Muscle of leg (tissue), 11 donors: ENCODE measurements around the gene NRG2. TPM values are rescaled to one million over a fixed set of nuclear protein-coding genes. Genes with fewer than 3 reads are reported as not detected.
A peak's percentile ranks its signal among the peaks of the same experiment; 100 is the strongest.

ENCODE experiments used
- DNase-seq: peaks from one replicate; pipeline ENCODE4 v3.0.0; 2013
- H3K27ac ChIP-seq: one replicate; pipeline ENCODE4 v1.5.1; 2013; ENCODE audit warnings: mild to moderate bottlenecking, low read length, control low read depth
- H3K27me3 ChIP-seq: one replicate; pipeline ENCODE4 v1.6.1; 2013; ENCODE audit warnings: low read length; ENCODE audit not compliant: control insufficient read depth, insufficient read depth
- H3K36me3 ChIP-seq: one replicate; pipeline ENCODE4 v1.6.1; 2013; ENCODE audit warnings: low read length; ENCODE audit not compliant: control insufficient read depth, insufficient read depth
- H3K4me1 ChIP-seq: one replicate; pipeline ENCODE4 v1.6.1; 2013; ENCODE audit warnings: low read length; ENCODE audit not compliant: control insufficient read depth, insufficient read depth
- H3K4me3 ChIP-seq: one replicate; pipeline ENCODE4 v1.5.1; 2013; ENCODE audit warnings: low read length, control low read depth
- H3K9me3 ChIP-seq: replicated peaks from 2 replicates; pipeline ENCODE4 v1.6.1; 2013; ENCODE audit warnings: low read depth, low read length; ENCODE audit not compliant: control insufficient read depth
- WGBS: methylation state at CpG from one replicate; pipeline ENCODE4 v1.1.5; 2013; ENCODE audit warnings: missing lambda C conversion rate; ENCODE audit not compliant: insufficient coverage; 5-methylcytosine and 5-hydroxymethylcytosine counted together
- polyA plus RNA-seq, 8 donors: library from polyadenylated mRNA; unstranded; fragments of 120-200 nt; gene quantifications; one replicate each; pipeline versions ENCODE4 v1.2.1 to v1.2.3, GENCODE V29; 2013; ENCODE audit warnings: inconsistent platforms in 1 of 8, low replicate concordance in 1 of 8; ENCODE audit not compliant: insufficient read length in 8 of 8, insufficient read depth in 1 of 8
- total RNA-seq: library from RNA; stranded (reverse); fragments of 120-200 nt; gene quantifications from one replicate; pipeline ENCODE4 v1.2.4, GENCODE V29; 2013

NRG2 gene
- total and polyA plus RNA-seq, 9 donors: 0.82 to 2.8 (median 1.5) TPM

- no CpG with 5 or more reads among the region's 1 CpG for WGBS
- no peaks in the 10 kb centered on the region for H3K4me1 ChIP-seq
- H3K27ac ChIP-seq: no peak overlapping the region
- no peaks in the 10 kb centered on the region for H3K36me3 ChIP-seq
- no peak overlapping the region for H3K4me3 ChIP-seq
- H3K27me3 ChIP-seq: peaks cover 16% of the 10 kb centered on the region
- DNase-seq: no peak
- no peaks in the 10 kb centered on the region for H3K9me3 ChIP-seq
These were observed 67.2 kb downstream of the NRG2 start for GRCh38 chr5:139975942-139976341.

- no peaks in the 10 kb centered on the region for H3K9me3 ChIP-seq
- H3K27me3 ChIP-seq: peaks cover 11% of the 10 kb centered on the region
- H3K36me3 ChIP-seq: no peaks in the 10 kb centered on the region
- H3K4me3 ChIP-seq: no peak overlapping the region
- H3K4me1 ChIP-seq: no peaks in the 10 kb centered on the region
- no CpG with 5 or more reads among the region's 3 CpGs for WGBS
- H3K27ac ChIP-seq: no peak overlapping the region
- no peak for DNase-seq
These were observed 67.8 kb downstream of the NRG2 start for GRCh38 chr5:139975306-139975705.

- 42% methylated on average over 5 of the region's 6 CpGs for WGBS
- Histone ChIP-seq H3K27me3 (peaks cover 8% of the 10 kb centered on the region), H3K4me1 (no peaks in the 10 kb centered on the region), H3K36me3 (no peaks in the 10 kb centered on the region), H3K27ac (no peak overlapping the region), H3K4me3 (no peak overlapping the region), H3K9me3 (no peaks in the 10 kb centered on the region)
- peak; percentile 27 for DNase-seq
These were observed 68.4 kb downstream of the NRG2 start for GRCh38 chr5:139974661-139975060.

- Histone ChIP-seq H3K36me3 (no peaks in the 10 kb centered on the region), H3K9me3 (no peaks in the 10 kb centered on the region), H3K4me3 (no peak overlapping the region), H3K4me1 (peaks cover 10% of the 10 kb centered on the region), H3K27me3 (peaks cover 8% of the 10 kb centered on the region), H3K27ac (no peak overlapping the region)
- 60% methylated on average over 1 of the region's 4 CpGs for WGBS
- DNase-seq: peak; percentile 35
These were observed 71.8 kb downstream of the NRG2 start for GRCh38 chr5:139971202-139971725.

GRCh38 chr5:139969318-139969717, 73.8 kb downstream of the NRG2 start:
- H3K9me3 ChIP-seq: no peaks in the 10 kb centered on the region
- 89% methylated on average over 1 of the region's 2 CpGs for WGBS
- DNase-seq: no peak
- H3K27me3 ChIP-seq: peaks cover 3% of the 10 kb centered on the region
- no peaks in the 10 kb centered on the region for H3K36me3 ChIP-seq
- peaks cover 10% of the 10 kb centered on the region for H3K4me1 ChIP-seq
- no peak overlapping the region for H3K27ac ChIP-seq
- H3K4me3 ChIP-seq: no peak overlapping the region

- Histone ChIP-seq H3K4me3 (no peak overlapping the region), H3K9me3 (no peaks in the 10 kb centered on the region), H3K36me3 (no peaks in the 10 kb centered on the region), H3K27me3 (peaks cover 3% of the 10 kb centered on the region), H3K4me1 (peaks cover 10% of the 10 kb centered on the region), H3K27ac (no peak overlapping the region)
- peak; percentile 83 for DNase-seq
- 18% methylated on average over 17 of the region's 23 CpGs for WGBS
These were observed 74.4 kb downstream of the NRG2 start for GRCh38 chr5:139968547-139969261.

- 73% methylated on average over 4 of the region's 8 CpGs for WGBS
- Histone ChIP-seq H3K27ac (no peak overlapping the region), H3K27me3 (peaks cover 3% of the 10 kb centered on the region), H3K4me1 (peaks cover 10% of the 10 kb centered on the region), H3K4me3 (no peak overlapping the region), H3K9me3 (no peaks in the 10 kb centered on the region), H3K36me3 (no peaks in the 10 kb centered on the region)
- no peak for DNase-seq
These were observed 75.7 kb downstream of the NRG2 start for GRCh38 chr5:139967353-139967752.

- 92% methylated on average over 2 of the region's 4 CpGs for WGBS
- Histone ChIP-seq H3K27me3 (peaks cover 3% of the 10 kb centered on the region), H3K4me1 (peaks cover 10% of the 10 kb centered on the region)
These were observed 76.2 kb downstream of the NRG2 start for GRCh38 chr5:139966856-139967255.

GRCh38 chr5:139964994-139965565, 78.0 kb downstream of the NRG2 start:
- no peak for DNase-seq
- Histone ChIP-seq H3K27ac (no peak overlapping the region), H3K9me3 (no peaks in the 10 kb centered on the region), H3K36me3 (no peaks in the 10 kb centered on the region), H3K4me1 (peaks cover 10% of the 10 kb centered on the region), H3K27me3 (no peaks in the 10 kb centered on the region), H3K4me3 (no peak overlapping the region)
- WGBS: 71% methylated on average over 4 of the region's 8 CpGs

More at GRCh38 chr5:139966856-139967255, 76.2 kb downstream of the NRG2 start:
- no peaks in the 10 kb centered on the region for H3K36me3 ChIP-seq
- no peak for DNase-seq
- H3K4me3 ChIP-seq: no peak overlapping the region
- H3K27ac ChIP-seq: no peak overlapping the region
- H3K9me3 ChIP-seq: no peaks in the 10 kb centered on the region

GRCh38 chr5:139964266-139964993, 78.7 kb downstream of the NRG2 start:
- DNase-seq: no peak

More at GRCh38 chr5:139964266-139964993, 78.7 kb downstream of the NRG2 start:
- H3K27ac ChIP-seq: no peak overlapping the region
- H3K36me3 ChIP-seq: no peaks in the 10 kb centered on the region
- H3K27me3 ChIP-seq: no peaks in the 10 kb centered on the region
- no peaks in the 10 kb centered on the region for H3K9me3 ChIP-seq
- no CpG with 5 or more reads among the region's 4 CpGs for WGBS
- H3K4me1 ChIP-seq: peaks cover 10% of the 10 kb centered on the region
- H3K4me3 ChIP-seq: no peak overlapping the region
